ENCODE data around the gene STAU1.
"Not testable (repeated sequence)": the region's sequence is repeated elsewhere in the genome, so short reads cannot be mapped to it uniquely, and the experiment has no call there.

The STAU1 gene

DNA sequence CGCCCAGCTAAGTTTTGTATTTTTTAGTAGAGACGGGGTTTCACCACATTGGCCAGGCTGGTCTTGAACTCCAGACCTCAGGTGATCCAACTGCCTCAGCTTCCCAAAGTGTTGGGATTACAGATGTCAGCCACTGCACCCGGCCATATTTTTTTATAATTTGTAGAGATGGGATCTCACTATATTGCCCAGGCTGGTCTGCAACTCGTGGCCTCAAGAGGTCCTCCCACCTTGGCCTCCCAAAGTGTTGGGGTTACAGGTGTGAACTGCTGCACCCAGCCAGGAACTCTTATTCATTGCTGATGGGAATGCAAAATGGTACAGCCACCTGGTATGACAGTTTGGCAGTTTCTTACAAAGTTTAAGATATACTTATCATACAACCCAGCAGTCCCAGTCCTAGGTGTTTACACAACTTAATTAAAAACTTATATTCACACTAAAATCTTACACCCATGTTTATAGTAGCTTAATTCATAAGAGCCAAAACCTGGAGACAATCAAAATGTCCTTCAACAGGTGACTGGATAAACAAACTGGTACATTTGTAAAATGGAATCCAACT, 11.7 kb upstream of the STAU1 start:
- DNase-seq, result no peak

DNA sequence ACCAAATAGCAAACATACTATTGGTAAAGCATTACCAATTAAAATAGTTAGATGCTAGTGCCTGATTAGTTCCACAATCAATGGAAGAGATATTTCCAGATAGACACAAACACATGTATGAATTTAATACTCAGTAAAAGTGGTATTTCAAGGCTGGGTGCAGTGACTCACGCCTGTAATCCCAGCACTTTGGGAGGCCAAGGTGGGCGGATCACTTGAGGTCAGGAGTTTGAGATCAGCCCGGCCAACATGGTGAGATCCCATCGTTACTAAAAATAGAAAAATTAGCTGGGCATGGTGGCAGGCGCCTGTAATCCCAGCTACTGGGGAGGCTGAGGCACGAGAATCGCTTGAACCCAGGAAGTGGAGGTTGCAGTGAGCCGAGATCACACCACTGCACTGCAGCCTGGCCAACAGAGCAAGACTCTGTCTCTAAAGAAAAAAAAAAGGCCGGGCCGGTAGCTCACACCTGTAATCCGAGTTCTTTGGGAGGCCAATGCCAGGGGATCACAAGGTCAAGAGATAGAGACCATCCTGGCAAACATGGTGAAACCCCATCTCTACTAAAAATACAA, 4.9 kb upstream of the STAU1 start:
- DNase-seq, result not testable (repeated sequence)

GRCh38 chr20:49187330-49187850, 744 bp downstream of the STAU1 start:
- DNase-seq, result no peak

GRCh38 chr20:49186535-49187329, 1.4 kb downstream of the STAU1 start:
- DNase-seq, result no peak

DNA sequence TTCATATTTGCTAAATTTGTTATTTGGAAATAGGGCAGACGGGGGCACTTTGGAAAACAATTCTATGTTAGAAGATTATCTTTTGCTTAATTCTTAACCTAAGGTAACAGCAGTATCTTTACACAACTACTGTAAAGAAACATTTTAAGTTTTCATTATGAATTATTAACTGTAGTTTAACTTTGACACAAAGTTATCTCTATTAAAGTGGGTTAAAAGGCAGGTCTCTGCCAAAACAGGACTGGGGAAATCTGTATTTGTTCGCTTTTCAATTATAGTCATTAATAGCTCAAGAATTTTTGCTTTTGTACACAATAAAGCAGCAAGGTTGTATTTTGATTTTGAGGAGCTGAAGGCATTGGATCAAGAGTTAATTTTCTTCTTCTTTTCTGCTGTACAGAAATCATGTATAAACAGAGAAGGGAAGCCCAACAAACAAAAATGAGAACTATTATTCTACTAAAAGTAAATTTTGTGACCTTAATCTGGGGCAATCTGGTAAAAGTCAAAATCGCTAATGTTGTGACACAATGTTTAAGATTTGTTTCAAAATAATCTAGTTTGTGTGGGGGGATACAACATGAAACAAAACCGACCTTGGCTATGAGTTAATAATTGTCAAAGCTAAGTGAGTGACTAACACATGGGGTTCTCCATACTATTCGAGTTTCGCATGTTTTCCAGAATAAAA, 2.9 kb downstream of the STAU1 start:
- no peak for DNase-seq

- DNase-seq, result no peak
Observed at GRCh38 chr20:49184691-49185070, 3.5 kb downstream of the STAU1 start.

GRCh38 chr20:49184084-49184501, 4.0 kb downstream of the STAU1 start:
- DNase-seq, result not testable (repeated sequence)

GRCh38 chr20:49183444-49183843, 4.7 kb downstream of the STAU1 start:
- no peak for DNase-seq

DNA sequence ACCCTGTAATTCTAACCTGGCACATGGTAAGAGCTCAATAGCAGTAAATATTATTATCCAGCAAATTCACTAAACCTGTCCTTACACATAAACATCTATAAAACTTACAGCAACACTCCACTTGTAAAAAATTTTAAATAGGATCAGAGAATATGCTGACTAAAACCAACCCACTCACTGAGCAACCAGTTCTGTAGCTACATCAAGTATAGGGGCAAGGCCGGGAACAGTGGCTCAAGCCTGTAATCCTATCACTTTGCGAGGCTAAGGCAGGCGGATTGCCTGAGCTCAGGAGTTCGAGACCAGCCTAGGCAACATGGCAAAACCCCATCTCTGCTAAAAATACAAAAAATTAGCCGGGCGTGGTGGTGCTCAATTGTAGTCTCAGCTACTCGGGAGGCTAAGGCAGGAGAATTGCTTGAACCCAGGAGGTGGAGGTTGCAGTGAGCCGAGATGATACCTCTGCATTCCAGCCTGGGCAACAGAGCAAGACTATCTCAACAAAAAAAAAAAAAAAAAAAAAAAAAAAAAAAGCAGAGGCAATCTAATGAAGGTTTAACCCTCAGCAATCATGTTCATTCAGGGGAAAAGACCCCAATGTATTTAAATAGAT, 6.8 kb downstream of the STAU1 start:
- no peak for DNase-seq

GRCh38 chr20:49179368-49180277, 8.5 kb downstream of the STAU1 start:
- DNase-seq, result no peak

DNA sequence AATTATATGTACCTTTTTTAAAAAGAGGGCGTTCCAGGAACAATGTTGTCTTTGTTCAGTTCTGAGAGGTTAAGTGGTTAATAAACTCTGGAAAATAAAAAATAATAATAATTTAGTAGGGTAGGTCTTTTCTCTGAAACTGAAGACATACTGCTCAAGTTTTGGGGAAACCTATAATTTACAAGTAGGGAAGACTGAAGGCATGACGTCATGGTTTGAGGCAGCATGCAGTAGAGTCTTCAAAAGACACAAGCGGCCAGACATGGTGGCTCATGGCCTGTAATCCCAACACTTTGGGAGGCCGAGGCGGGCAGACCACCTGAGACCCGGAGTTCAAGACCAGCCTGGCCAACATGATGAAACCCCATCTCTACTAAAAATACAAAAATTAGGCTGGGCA, 14.0 kb downstream of the STAU1 start:
- DNase-seq, result no peak

DNA sequence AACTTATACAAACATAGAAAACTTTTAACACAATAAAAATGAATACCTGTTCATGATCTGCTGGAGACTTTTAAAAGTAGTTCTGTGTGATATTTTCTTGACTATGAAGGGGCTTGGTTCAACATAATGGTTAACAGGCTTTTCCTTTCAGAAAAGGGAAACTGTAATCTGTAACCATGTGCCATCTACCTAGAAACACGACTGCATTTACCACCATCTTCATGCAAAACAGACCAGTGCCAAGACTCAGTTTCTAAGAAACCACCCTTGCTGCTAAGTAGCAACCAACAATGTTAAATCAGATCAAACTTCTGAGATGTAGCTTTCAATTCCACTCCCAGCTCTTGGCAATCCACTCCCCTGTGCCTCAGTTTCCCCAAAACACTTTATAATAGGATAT, 15.7 kb downstream of the STAU1 start:
- no peak for DNase-seq

- no peak for DNase-seq
Observed at GRCh38 chr20:49171909-49172308, 16.2 kb downstream of the STAU1 start.

DNA sequence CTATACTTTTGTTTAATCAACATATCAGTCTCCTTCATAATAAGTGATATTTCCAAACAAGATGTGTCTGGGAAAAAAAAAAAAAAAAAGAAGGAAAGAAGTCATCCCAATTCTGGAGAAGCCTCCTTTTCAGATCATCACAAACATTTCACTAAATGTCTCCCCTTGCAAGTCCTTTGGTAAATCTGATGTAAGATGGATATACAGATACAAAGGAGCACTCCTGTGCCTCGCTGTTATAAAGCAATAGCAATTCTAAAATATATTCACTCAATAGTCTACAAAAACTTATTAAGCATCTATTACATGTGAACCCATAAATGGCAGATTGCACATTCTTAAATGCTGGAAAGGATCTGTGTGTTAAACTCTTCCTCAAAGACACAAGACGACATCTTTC, 17.4 kb downstream of the STAU1 start:
- no peak for DNase-seq

- DNase-seq, result no peak
Observed at GRCh38 chr20:49169547-49169946, 18.6 kb downstream of the STAU1 start.

DNA sequence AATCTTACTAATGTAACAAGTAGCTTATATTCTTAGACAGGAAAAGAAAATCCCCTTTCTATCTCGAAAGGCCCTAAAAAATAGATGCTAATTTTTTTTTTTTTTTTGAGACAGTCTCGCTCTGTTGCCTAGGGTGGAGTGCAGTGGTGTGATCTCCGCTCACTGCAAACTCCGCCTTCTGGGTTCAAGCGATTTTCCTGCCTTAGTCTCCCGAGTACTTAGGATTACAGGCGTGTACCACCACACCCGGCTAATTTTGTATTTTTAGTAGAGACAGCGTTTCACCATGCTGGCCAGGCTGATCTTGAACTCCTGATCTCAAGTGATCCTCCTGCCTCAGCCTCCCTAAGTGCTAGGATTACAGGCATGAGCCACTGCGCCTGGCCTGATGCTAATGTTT, 19.3 kb downstream of the STAU1 start:
- DNase-seq, result not testable (repeated sequence)

DNA sequence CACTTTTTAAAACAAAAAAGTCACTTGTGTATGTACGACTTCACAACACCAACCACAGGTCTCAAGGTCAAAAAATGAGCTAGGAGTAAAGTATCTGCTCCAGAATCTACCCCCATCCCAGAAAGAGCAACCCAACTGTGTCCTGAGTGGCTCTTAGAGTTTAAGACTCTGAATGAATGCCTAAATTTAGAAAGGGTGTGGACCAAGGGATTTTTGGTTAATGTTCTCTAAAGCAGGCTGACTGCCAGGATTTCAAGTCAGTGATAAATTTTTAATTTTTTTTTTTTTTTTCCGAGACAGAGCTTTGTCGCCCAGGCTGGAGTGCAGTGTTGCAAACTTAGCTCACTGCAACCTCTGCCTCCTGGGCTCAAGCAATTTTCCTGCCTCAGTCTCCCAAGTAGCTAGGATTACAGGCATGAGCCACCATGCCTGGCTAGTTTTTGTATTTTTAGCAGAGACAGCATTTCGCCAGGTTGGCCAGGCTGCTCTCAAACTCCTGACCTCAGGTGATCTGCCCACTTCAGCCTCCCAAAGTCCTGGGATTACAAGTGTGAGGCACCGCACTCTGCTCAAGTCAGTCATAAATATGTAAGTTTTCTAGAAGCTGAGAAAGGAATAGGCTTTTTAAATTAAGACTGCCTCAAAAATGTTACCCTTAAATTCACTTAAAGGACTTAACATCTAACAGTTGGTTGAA, 20.2 kb downstream of the STAU1 start:
- DNase-seq, result no peak

DNA sequence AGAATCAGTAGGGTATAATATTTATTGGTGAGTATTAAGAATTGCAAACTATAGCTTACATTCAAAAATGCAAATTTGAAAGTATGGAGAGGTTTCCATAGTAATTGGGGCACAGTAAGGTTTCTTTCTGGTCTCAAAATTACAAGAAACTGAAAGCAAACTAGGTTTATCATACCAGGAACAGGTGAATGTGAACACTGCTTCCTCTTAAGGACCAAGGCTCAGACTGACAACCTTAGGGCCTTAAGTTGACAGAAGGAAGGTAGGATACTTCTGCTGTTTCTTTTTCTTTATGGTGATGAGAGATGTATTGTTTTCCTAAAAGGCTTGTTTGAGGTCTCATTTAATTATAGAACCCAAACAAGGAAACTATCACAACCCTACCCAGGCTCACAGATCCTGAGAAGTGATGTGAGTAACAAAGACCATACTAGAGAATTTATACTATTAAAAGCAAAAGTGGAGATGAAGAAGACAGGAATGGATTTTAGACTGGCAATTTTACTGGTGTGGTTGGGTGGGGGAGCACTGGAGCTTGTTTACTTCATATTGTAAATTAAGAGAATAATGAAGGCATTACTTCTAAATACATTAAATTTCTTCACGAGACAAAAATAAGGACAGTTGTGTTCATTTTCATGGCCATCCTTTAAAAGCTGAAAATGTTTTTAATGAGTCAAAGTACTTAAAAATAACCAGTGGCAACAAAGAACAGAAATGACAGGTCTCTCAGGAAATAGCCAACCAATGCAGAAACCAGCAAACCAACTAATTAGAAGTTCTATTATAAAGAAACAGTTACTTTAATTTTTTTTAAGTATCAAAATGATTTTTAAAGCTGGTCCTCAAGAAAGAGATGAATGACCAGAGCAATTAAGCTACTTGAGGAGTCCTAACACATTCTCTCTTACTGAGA, 21.3 kb downstream of the STAU1 start:
- DNase-seq, result no peak

- DNase-seq, result no peak
Observed at GRCh38 chr20:49165611-49166010, 22.5 kb downstream of the STAU1 start.

DNA sequence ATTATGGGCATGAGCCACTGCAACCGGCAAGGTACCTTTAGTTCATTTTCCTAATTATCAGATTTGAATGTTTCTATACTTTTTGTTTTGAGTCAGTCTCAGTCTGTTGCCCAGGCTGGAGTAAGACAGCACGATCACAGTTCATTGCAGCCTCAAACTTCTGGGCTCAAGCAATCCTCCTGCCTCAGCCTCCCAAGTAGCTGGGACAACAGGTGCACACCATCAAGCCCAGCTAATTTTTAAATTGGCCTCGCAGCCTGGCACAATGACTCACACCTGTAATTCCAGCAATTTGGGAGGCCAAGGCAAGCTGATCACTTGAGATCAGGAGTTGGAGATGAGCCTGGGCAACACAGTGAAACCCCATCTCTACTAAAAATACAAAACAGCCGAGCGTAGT, 24.4 kb downstream of the STAU1 start:
- DNase-seq, result no peak
